GM11168 (cell line): ENCODE data around the gene PSME2.

Experiments
- in situ Hi-C: fragments of 300-500 bp; cut with MboI; formaldehyde crosslinking; loops from one replicate; pipeline ENCODE4 v1.12.0; 2022; ENCODE audit warnings: low sequenced_read_pairs; ENCODE audit not compliant: unreplicated experiment

Gene PSME2

GRCh38 chr14:24179961-24180796 lies 33.8 kb upstream of the PSME2 start:
- in situ Hi-C loops, result no loop called here

- in situ Hi-C loops, result no loop called here
Observed at GRCh38 chr14:24179294-24179960, 33.0 kb upstream of the PSME2 start.

GRCh38 chr14:24178399-24179178 lies 32.2 kb upstream of the PSME2 start:
- in situ Hi-C loops, result no loop called here

- in situ Hi-C loops, result no loop called here
Observed at GRCh38 chr14:24177891-24178290, 31.5 kb upstream of the PSME2 start.

GRCh38 chr14:24177041-24177825 lies 30.8 kb upstream of the PSME2 start:
- in situ Hi-C loops, result no loop called here

- in situ Hi-C loops, result no loop called here
Observed at GRCh38 chr14:24176599-24176998, 30.2 kb upstream of the PSME2 start.

- in situ Hi-C loops, result no loop called here
Observed at GRCh38 chr14:24172871-24173281, 26.5 kb upstream of the PSME2 start.

GRCh38 chr14:24172261-24172860 lies 26.0 kb upstream of the PSME2 start:
- in situ Hi-C loops, result no loop called here

- in situ Hi-C loops, result no loop called here
Observed at GRCh38 chr14:24171422-24172260, 25.2 kb upstream of the PSME2 start, which contains the start of gene REC8. REC8 (plus strand) TSS chr14:24172080; CDS start chr14:24172553, 473 bp downstream.

GRCh38 chr14:24167469-24168114 lies 21.2 kb upstream of the PSME2 start:
- in situ Hi-C loops, result no loop called here

- in situ Hi-C loops, result no loop called here
Observed at GRCh38 chr14:24165785-24166184, 19.4 kb upstream of the PSME2 start.

GRCh38 chr14:24164518-24164991 lies 18.1 kb upstream of the PSME2 start:
- in situ Hi-C loops, result no loop called here

- in situ Hi-C loops, result no loop called here
Observed at GRCh38 chr14:24162093-24162492, 15.7 kb upstream of the PSME2 start.

- in situ Hi-C loops, result no loop called here
Observed at GRCh38 chr14:24160850-24161804, 14.7 kb upstream of the PSME2 start, which contains the start of gene IRF9. IRF9 (plus strand) TSS chr14:24161265; CDS start chr14:24162145, 880 bp downstream.

- in situ Hi-C loops, result no loop called here
Observed at GRCh38 chr14:24160499-24160849, 14.1 kb upstream of the PSME2 start.

GRCh38 chr14:24159777-24160498 lies 13.5 kb upstream of the PSME2 start:
- in situ Hi-C loops, result no loop called here
